Keratinocyte (primary cell): ENCODE results near the gene KIFC1. TPM values are rescaled to one million over a fixed set of nuclear protein-coding genes. Genes with fewer than 3 reads are reported as not detected.

Experiments
- DNase-seq: peaks from one replicate; pipeline ENCODE4 v3.0.0-alpha.2; 2011; ENCODE audit warnings: low read depth, missing footprints, low spot score
- FAIRE-seq: peaks from 2 replicates; lab custom pipeline; 2011; peaks lifted over from hg19 to GRCh38; lab: Jason Lieb, UNC
- H2AFZ ChIP-seq: 2 replicates; pipeline ENCODE4 v1.6.0; 2012; ENCODE audit warnings: low read length, control low read depth, inconsistent platforms; ENCODE audit not compliant: control insufficient read depth
- H3K27ac ChIP-seq: 2 replicates; pipeline ENCODE4 v1.5.1; 2011; ENCODE audit warnings: low read length; ENCODE audit not compliant: control insufficient read depth, insufficient read depth
- H3K27me3 ChIP-seq: 3 replicates; pipeline ENCODE4 v1.6.0; 2011; ENCODE audit warnings: low read length; ENCODE audit not compliant: control insufficient read depth, insufficient read depth; ENCODE audit errors: extremely low read depth
- H3K36me3 ChIP-seq, 2 experiments: 2 replicates in 1 of 2; 3 replicates in 1 of 2; pipeline ENCODE4 v1.5.1; 2011; ENCODE audit warnings: low read length in 2 of 2, mild to moderate bottlenecking in 1 of 2; ENCODE audit not compliant: control insufficient read depth in 2 of 2, insufficient read depth in 2 of 2; ENCODE audit errors: extremely low read depth in 1 of 2
- H3K4me1 ChIP-seq: 3 replicates; pipeline ENCODE4 v1.5.1; 2011; ENCODE audit warnings: low read length; ENCODE audit not compliant: control insufficient read depth, insufficient read depth; ENCODE audit errors: extremely low read depth
- H3K4me2 ChIP-seq: 3 replicates; pipeline ENCODE4 v1.6.0; 2011; ENCODE audit warnings: low read depth, low read length; ENCODE audit not compliant: control insufficient read depth, insufficient read depth; ENCODE audit errors: extremely low read depth
- H3K4me3 ChIP-seq, 3 experiments: fragments of 200-600 bp in 1 of 3; sonication (generic) in 1 of 3; 2 replicates in 2 of 3; 3 replicates in 1 of 3; pipeline ENCODE4 v1.5.1; 2011 to 2016; ENCODE audit warnings: low read length in 3 of 3, mild to moderate bottlenecking in 3 of 3, control low read depth in 2 of 3, inconsistent platforms in 1 of 3, low read depth in 1 of 3, mixed read lengths in 1 of 3, mixed run types in 1 of 3, moderate library complexity in 1 of 3; ENCODE audit not compliant: control insufficient read depth in 2 of 3, insufficient read depth in 2 of 3; ENCODE audit errors: extremely low read depth in 1 of 3
- H3K79me2 ChIP-seq: 2 replicates; pipeline ENCODE4 v1.6.0; 2012; ENCODE audit warnings: low read length; ENCODE audit not compliant: control insufficient read depth, insufficient read depth
- H3K9ac ChIP-seq: 3 replicates; pipeline ENCODE4 v1.6.0; 2011; ENCODE audit warnings: low read length; ENCODE audit not compliant: control insufficient read depth, insufficient read depth; ENCODE audit errors: extremely low read depth
- H3K9me1 ChIP-seq: 3 replicates; pipeline ENCODE4 v1.6.0; 2011; ENCODE audit warnings: low read length; ENCODE audit not compliant: control insufficient read depth, insufficient read depth; ENCODE audit errors: extremely low read depth
- H3K9me3 ChIP-seq: 2 replicates; pipeline ENCODE4 v1.5.1; 2012; ENCODE audit warnings: low read depth, low read length; ENCODE audit not compliant: control insufficient read depth
- H4K20me1 ChIP-seq: 3 replicates; pipeline ENCODE4 v1.6.0; 2011; ENCODE audit warnings: low read length; ENCODE audit not compliant: control insufficient read depth, insufficient read depth; ENCODE audit errors: extremely low read depth
- CTCF ChIP-seq, 3 experiments: IDR thresholded peaks in 1 of 3; conservative IDR thresholded peaks in 1 of 3; optimal IDR thresholded peaks in 1 of 3; 2 replicates in 2 of 3; 3 replicates in 1 of 3; pipeline versions ENCODE3 to v1.5.1; 2011; ENCODE audit warnings: low read length in 3 of 3, mild to moderate bottlenecking in 3 of 3, moderate library complexity in 2 of 3, control low read depth in 1 of 3, inconsistent platforms in 1 of 3; ENCODE audit not compliant: insufficient read depth in 2 of 3; ENCODE audit errors: extremely low read depth in 1 of 3
- EZH2 ChIP-seq: IDR thresholded peaks from one replicate; pipeline ENCODE4 v1.6.1; 2012; ENCODE audit warnings: inconsistent platforms, mild to moderate bottlenecking, low read length, moderate library complexity
- dilution Hi-C: fragments of 300-500 bp; cut with MboI; formaldehyde crosslinking; loops from one replicate; pipeline ENCODE4 v1.7.0; 2020; ENCODE audit warnings: low sequenced_read_pairs; ENCODE audit not compliant: extremely low pct_ligation_motif_present
- polyA plus RNA-seq, 5 experiments: library from polyadenylated mRNA; depleted of rRNA in 3 of 5; stranded (reverse) in 3 of 5; stranded (forward) in 1 of 5; unstranded in 1 of 5; fragments of >200 nt; gene quantifications; 1 replicate in 1 of 5; 2 replicates in 3 of 5; 3 replicates in 1 of 5; pipeline versions ENCODE4 v1.2.1 to v1.2.3, GENCODE V29; 2011 to 2012; ENCODE audit warnings: missing spikeins in 2 of 5, low read depth in 1 of 5, low replicate concordance in 1 of 5

The KIFC1 gene
- polyA plus RNA-seq, 1 donor (not counting 4 experiments of a cell fraction or from before 2014, with no cell fraction given): 20.0 TPM

DNA sequence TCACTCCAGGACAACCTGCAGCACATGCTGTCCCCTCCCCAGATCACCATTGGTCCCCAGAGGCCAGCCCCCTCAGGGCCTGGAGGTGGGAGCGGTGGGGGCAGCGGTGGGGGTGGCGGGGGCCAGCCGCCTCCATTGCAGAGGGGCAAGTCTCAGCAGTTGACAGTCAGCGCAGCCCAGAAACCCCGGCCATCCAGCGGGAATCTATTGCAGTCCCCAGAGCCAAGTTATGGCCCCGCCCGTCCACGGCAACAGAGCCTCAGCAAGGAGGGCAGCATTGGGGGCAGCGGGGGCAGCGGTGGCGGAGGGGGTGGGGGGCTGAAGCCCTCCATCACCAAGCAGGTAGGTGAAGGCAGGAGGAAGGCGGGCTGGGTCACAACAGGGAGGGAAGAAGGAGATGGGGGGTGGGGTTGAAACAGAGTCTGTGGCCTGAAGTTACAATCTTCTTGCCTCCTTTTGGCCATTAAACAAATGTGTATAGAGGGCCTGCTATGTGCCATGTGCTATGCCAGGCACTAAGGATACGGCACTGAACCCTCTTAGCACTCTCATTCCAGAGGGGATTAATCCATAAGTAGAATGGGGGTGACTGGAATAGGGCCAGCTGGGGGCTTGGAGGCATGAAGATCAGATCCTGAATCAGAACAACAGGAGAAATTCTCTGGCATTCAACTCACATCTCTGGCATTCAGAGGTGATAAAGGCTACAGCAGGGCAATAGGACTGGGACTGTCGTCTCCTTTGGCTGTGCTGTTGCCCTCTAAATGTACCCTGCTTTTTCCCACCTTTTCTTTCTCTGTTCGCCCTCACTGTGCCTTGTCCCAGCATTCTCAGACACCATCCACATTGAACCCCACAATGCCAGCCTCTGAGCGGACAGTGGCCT, 52.2 kb downstream of the KIFC1 start:
- H3K27ac ChIP-seq: no peak overlapping the region
- dilution Hi-C loops: no loop called here
- H3K4me2 ChIP-seq: no peak overlapping the region
- H2AFZ ChIP-seq: no peak overlapping the region
- no peaks in the 10 kb centered on the region for H3K9me3 ChIP-seq
- H3K4me3 ChIP-seq: no peak overlapping the region
- no peaks in the 10 kb centered on the region for H3K79me2 ChIP-seq
- no peak overlapping the region for H3K9ac ChIP-seq
- peaks cover 5 to 25% of the 10 kb centered on the region in 2 experiments for H3K36me3 ChIP-seq
- no peaks in the 10 kb centered on the region for H3K9me1 ChIP-seq
- TF ChIP-seq CTCF (optimal IDR thresholded peaks at IDR 0.05 in 1 of 3, IDR thresholded peaks at IDR 0.05 in 1 of 3, conservative IDR thresholded peaks at IDR 0.05 in 1 of 3; ENCODE audit: extremely low read depth in 1 of 3, insufficient read depth in 2 of 3, low read length in 3 of 3): no peak
- TF ChIP-seq EZH2: no peak
- no peak for FAIRE-seq
- H3K4me1 ChIP-seq: no peaks in the 10 kb centered on the region
- H3K27me3 ChIP-seq: no peaks in the 10 kb centered on the region
- no peaks in the 10 kb centered on the region for H4K20me1 ChIP-seq
- no peak for DNase-seq

- H4K20me1 ChIP-seq: no peaks in the 10 kb centered on the region
- TF ChIP-seq EZH2: no peak
- no peak for TF ChIP-seq CTCF (optimal IDR thresholded peaks at IDR 0.05 in 1 of 3, IDR thresholded peaks at IDR 0.05 in 1 of 3, conservative IDR thresholded peaks at IDR 0.05 in 1 of 3; ENCODE audit: extremely low read depth in 1 of 3, insufficient read depth in 2 of 3, low read length in 3 of 3)
- peaks cover 5 to 27% of the 10 kb centered on the region in 2 experiments for H3K36me3 ChIP-seq
- H3K27me3 ChIP-seq: no peaks in the 10 kb centered on the region
- H3K9me3 ChIP-seq: no peaks in the 10 kb centered on the region
- no peaks in the 10 kb centered on the region for H3K4me1 ChIP-seq
- H3K9ac ChIP-seq: no peak overlapping the region
- no peak for FAIRE-seq
- no peak for DNase-seq
- H3K27ac ChIP-seq: no peak overlapping the region
- no peak overlapping the region for H2AFZ ChIP-seq
- no peak overlapping the region for H3K4me2 ChIP-seq
- no peak overlapping the region for H3K4me3 ChIP-seq
- no peaks in the 10 kb centered on the region for H3K79me2 ChIP-seq
- no peaks in the 10 kb centered on the region for H3K9me1 ChIP-seq
- dilution Hi-C loops: no loop called here
Observed at GRCh38 chr6:33445119-33445603, 53.5 kb downstream of the KIFC1 start.
